Measurements from ENCODE around the gene LINC00305. TPM values are rescaled to one million over a fixed set of nuclear protein-coding genes. Genes with fewer than 3 reads are reported as not detected.

The LINC00305 gene
- total RNA-seq, 2 experiments from 2014 or later: not detected

- intact Hi-C loops (cut with micrococcal nuclease; ENCODE audit: unreplicated experiment): no loop called here
- ChIA-PET POLR2A (no interaction called here), CTCF (ENCODE audit: unreplicated experiment) (no interaction called here)
- H3K79me2 ChIP-seq (ENCODE audit: insufficient read depth, low read depth, low read length): no peaks in the 10 kb centered on the region
- TF ChIP-seq EZH2phosphoT487 (IDR thresholded peaks at IDR 0.05; ENCODE audit: borderline replicate concordance, low read depth, low read length) (no peak), CTCF (conservative IDR thresholded peaks at IDR 0.05; ENCODE audit: low read length) (no peak)
- DNase-seq (ENCODE audit: low spot score): no peak
- H3K9me3 ChIP-seq (ENCODE audit: low read length): no peaks in the 10 kb centered on the region
- no peaks in the 10 kb centered on the region for H4K20me1 ChIP-seq (ENCODE audit: insufficient read depth, low read length)
- no peak overlapping the region for H3K4me2 ChIP-seq (ENCODE audit: low read length)
- no peak overlapping the region for H3K27ac ChIP-seq (ENCODE audit: low read depth, low read length, poor library complexity, severe bottlenecking)
- no peaks in the 10 kb centered on the region for H3K36me3 ChIP-seq (ENCODE audit: insufficient read depth, low read length)
- H3K9me2 ChIP-seq (ENCODE audit: insufficient read depth, low read length): no peaks in the 10 kb centered on the region
- no peak overlapping the region for H2AFZ ChIP-seq (ENCODE audit: low read length)
- no TSS peak for BruUV-seq (replicated peaks)
- no peaks in the 10 kb centered on the region for H3K4me1 ChIP-seq (ENCODE audit: insufficient read depth, low read length, poor library complexity, severe bottlenecking)
- H3K4me3 ChIP-seq (ENCODE audit: low read depth, low read length, poor library complexity, severe bottlenecking): no peak overlapping the region
Observed at GRCh38 chr18:64082054-64082453, 66.8 kb downstream of the LINC00305 start.

GRCh38 chr18:64073971-64074370 is 74.9 kb downstream of the LINC00305 start:
- no peaks in the 10 kb centered on the region for H4K20me1 ChIP-seq (ENCODE audit: insufficient read depth, low read length)
- H3K4me3 ChIP-seq (ENCODE audit: low read depth, low read length, poor library complexity, severe bottlenecking): no peak overlapping the region
- no peak for DNase-seq (ENCODE audit: low spot score)
- no peaks in the 10 kb centered on the region for H3K4me1 ChIP-seq (ENCODE audit: insufficient read depth, low read length, poor library complexity, severe bottlenecking)
- no peaks in the 10 kb centered on the region for H3K9me2 ChIP-seq (ENCODE audit: insufficient read depth, low read length)
- no TSS peak for BruUV-seq (replicated peaks)
- H3K36me3 ChIP-seq (ENCODE audit: insufficient read depth, low read length): no peaks in the 10 kb centered on the region
- ChIA-PET POLR2A (no interaction called here), CTCF (ENCODE audit: unreplicated experiment) (no interaction called here)
- H2AFZ ChIP-seq (ENCODE audit: low read length): no peak overlapping the region
- TF ChIP-seq CTCF (conservative IDR thresholded peaks at IDR 0.05; ENCODE audit: low read length): no peak
- no peak for TF ChIP-seq EZH2phosphoT487 (IDR thresholded peaks at IDR 0.05; ENCODE audit: borderline replicate concordance, low read depth, low read length)
- intact Hi-C loops (cut with micrococcal nuclease; ENCODE audit: unreplicated experiment): no loop called here
- no peak overlapping the region for H3K27ac ChIP-seq (ENCODE audit: low read depth, low read length, poor library complexity, severe bottlenecking)
- H3K4me2 ChIP-seq (ENCODE audit: low read length): no peak overlapping the region
- H3K9me3 ChIP-seq (ENCODE audit: low read length): no peaks in the 10 kb centered on the region
- H3K79me2 ChIP-seq (ENCODE audit: insufficient read depth, low read depth, low read length): no peaks in the 10 kb centered on the region

- H3K36me3 ChIP-seq (ENCODE audit: insufficient read depth, low read length): no peaks in the 10 kb centered on the region
- no peak for DNase-seq (ENCODE audit: low spot score)
- H4K20me1 ChIP-seq (ENCODE audit: insufficient read depth, low read length): no peaks in the 10 kb centered on the region
- no peak overlapping the region for H3K4me3 ChIP-seq (ENCODE audit: low read depth, low read length, poor library complexity, severe bottlenecking)
- H3K9me3 ChIP-seq (ENCODE audit: low read length): no peaks in the 10 kb centered on the region
- no peaks in the 10 kb centered on the region for H3K79me2 ChIP-seq (ENCODE audit: insufficient read depth, low read depth, low read length)
- H3K4me2 ChIP-seq (ENCODE audit: low read length): no peak overlapping the region
- BruUV-seq (replicated peaks): no TSS peak
- TF ChIP-seq CTCF (conservative IDR thresholded peaks at IDR 0.05; ENCODE audit: low read length) (no peak), EZH2phosphoT487 (IDR thresholded peaks at IDR 0.05; ENCODE audit: borderline replicate concordance, low read depth, low read length) (no peak)
- intact Hi-C loops (cut with micrococcal nuclease; ENCODE audit: unreplicated experiment): no loop called here
- no peak overlapping the region for H3K27ac ChIP-seq (ENCODE audit: low read depth, low read length, poor library complexity, severe bottlenecking)
- ChIA-PET CTCF (ENCODE audit: unreplicated experiment) (no interaction called here), POLR2A (no interaction called here)
- H2AFZ ChIP-seq (ENCODE audit: low read length): no peak overlapping the region
- H3K9me2 ChIP-seq (ENCODE audit: insufficient read depth, low read length): no peaks in the 10 kb centered on the region
- no peaks in the 10 kb centered on the region for H3K4me1 ChIP-seq (ENCODE audit: insufficient read depth, low read length, poor library complexity, severe bottlenecking)
Observed at GRCh38 chr18:64055019-64055418, 93.9 kb downstream of the LINC00305 start.

Measured in OCI-LY7 (cell line).